ENCODE data around the gene ATXN2. TPM values are rescaled to one million over a fixed set of nuclear protein-coding genes. Genes with fewer than 3 reads are reported as not detected.

ATXN2 gene
- total and polyA plus RNA-seq, 9 of the 15 experiments (the other 6 are each of a cell fraction or from before 2014, with no cell fraction given) = 16.8 to 67.8 (median 29.3) TPM

GRCh38 chr12:111405859-111406473 is 193.1 kb downstream of the ATXN2 start, which contains the start of gene SH2B3 (continued):
- TF ChIP-seq CEBPG (CRISPR knock-in tag; IDR thresholded peaks at IDR 0.05) (no peak), CEBPG (tag; conservative IDR thresholded peaks at IDR 0.05 in 1 of 2, IDR thresholded peaks at IDR 0.05 in 1 of 2) (no peak), OTX1 (CRISPR knock-in tag; IDR thresholded peaks at IDR 0.05) (no peak), NR2C2 (CRISPR knock-in tag; IDR thresholded peaks at IDR 0.05) (no peak), NR2C2 (tag; IDR thresholded peaks at IDR 0.05) (no peak), ZNF3 (CRISPR knock-in tag; IDR thresholded peaks at IDR 0.05) (no peak), GATAD2B (IDR thresholded peaks at IDR 0.05; ENCODE audit: borderline replicate concordance) (peak; percentile 86), HMG20A (CRISPR knock-in tag; conservative IDR thresholded peaks at IDR 0.05) (no peak), MAFG (tag; conservative IDR thresholded peaks at IDR 0.05) (no peak), ZNF707 (CRISPR knock-in tag; conservative IDR thresholded peaks at IDR 0.05) (no peak), KLF16 (IDR thresholded peaks at IDR 0.05) (no peak), POLR2A (conservative IDR thresholded peaks at IDR 0.05) (peak; percentile 41; the same call in 1 of the 2 replicates), ZNF324 (CRISPR knock-in tag; IDR thresholded peaks at IDR 0.05) (no peak), SPI1 (IDR thresholded peaks at IDR 0.05; ENCODE audit: borderline replicate concordance, low read depth, low read length) (peak; percentile 77)
- TF ChIP-seq, protein P1, sequence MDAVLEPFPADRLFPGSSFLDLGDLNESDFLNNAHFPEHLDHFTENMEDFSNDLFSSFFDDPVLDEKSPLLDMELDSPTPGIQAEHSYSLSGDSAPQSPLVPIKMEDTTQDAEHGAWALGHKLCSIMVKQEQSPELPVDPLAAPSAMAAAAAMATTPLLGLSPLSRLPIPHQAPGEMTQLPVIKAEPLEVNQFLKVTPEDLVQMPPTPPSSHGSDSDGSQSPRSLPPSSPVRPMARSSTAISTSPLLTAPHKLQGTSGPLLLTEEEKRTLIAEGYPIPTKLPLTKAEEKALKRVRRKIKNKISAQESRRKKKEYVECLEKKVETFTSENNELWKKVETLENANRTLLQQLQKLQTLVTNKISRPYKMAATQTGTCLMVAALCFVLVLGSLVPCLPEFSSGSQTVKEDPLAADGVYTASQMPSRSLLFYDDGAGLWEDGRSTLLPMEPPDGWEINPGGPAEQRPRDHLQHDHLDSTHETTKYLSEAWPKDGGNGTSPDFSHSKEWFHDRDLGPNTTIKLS (IDR thresholded peaks at IDR 0.05; ENCODE audit: borderline replicate concordance, low read depth) = no peak
- TF ChIP-seq, protein P2, sequence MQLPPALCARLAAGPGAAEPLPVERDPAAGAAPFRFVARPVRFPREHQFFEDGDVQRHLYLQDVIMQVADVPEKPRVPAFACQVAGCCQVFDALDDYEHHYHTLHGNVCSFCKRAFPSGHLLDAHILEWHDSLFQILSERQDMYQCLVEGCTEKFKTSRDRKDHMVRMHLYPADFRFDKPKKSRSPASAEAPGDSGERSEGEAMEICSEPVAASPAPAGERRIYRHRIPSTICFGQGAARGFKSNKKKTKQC (CRISPR knock-in tag; IDR thresholded peaks at IDR 0.05) = no peak

All from K562 (cell line).